Measurements from ENCODE around the gene MPP1.

GRCh38 chrX:154791467-154791866 is 13.8 kb downstream of the MPP1 start:
- TF ChIP-seq POLR2AphosphoS5 (IDR thresholded peaks at IDR 0.05) (no peak), CTCF (IDR thresholded peaks at IDR 0.05) (no peak)

Data from suprapubic skin (tissue), 3 donors.